HG03354 (cell line): ENCODE results near the gene MINDY1.

Source experiments
- ATAC-seq: cut with Tn5 transposase; IDR thresholded peaks from one replicate; pipeline ENCODE4 v1.9.1; 2021; ENCODE audit warnings: mild to moderate bottlenecking; ENCODE audit not compliant: unreplicated experiment, poor library complexity, severe bottlenecking

The MINDY1 gene

DNA sequence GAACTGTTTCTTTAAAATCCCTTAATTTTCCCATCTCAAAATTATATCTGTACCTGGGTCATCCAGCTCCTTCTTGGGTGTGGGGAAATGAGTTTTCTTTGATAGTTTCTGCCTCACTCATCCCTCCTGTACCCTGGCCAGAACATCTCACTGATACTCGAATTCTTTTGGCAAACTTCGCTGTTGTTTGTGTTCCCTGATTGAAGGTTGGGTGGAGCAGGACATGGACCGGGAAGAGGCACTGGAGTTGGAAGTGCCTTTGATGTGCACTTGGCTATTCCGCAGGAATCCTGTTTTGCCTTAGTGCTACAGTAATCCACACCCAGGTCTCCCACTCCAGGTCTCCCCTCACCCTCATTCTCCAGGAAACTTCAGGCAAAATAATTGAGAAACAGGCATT lies 11.2 kb downstream of the MINDY1 start:
- no peak for ATAC-seq

DNA sequence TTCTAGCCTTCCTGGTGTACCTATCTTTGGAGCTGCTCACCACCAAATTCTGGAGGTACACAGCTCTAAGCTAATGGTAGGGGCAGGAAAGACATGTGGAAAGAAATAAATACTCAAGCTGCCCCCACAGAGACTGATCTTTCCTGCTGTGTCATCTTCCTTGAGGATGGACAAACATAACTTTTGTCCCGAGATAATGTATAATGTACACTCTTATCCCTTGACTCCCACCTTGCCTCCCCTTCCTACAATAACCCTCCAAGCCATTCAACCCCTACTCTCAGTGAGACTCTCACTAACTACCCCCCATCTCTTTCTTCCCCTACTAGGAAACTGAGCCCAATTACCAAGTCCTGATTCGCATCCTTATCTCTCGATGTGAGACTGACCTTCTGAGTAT lies 12.5 kb downstream of the MINDY1 start:
- no peak for ATAC-seq

DNA sequence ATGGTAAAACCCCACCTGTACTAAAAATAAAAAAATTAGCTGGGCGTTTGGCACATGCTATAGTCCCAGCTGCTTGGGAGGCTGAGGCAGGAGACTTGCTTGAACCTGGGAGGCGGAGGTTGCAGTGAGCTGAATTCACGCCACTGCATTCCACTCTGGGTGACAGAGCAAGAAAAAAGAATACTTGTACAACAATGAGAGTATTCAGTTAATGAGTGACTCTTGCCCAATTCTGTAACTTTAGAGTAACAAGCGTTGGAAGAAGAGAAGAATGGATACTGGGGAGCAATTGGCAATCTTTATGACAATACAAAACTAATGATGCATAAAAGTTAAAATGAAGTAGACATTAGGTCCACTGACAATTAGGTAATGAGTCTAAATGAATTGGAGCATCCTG lies 14.1 kb downstream of the MINDY1 start:
- ATAC-seq: no peak

DNA sequence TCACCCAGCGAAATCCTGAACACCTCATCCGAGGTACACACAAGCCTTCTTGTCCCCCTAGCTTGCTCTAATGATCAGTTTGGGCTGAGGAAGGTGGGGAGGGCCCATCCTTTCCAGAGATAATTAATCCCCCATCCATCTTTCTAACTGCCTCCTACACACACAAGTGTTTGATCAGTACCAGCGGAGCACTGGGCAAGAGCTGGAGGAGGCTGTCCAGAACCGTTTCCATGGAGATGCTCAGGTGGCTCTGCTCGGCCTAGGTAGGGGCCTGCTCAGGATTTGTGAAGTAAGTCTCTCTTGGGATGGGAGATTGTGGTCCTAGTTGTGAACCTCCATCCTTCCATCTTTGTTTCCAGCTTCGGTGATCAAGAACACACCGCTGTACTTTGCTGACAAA lies 18.8 kb downstream of the MINDY1 start:
- no peak for ATAC-seq

DNA sequence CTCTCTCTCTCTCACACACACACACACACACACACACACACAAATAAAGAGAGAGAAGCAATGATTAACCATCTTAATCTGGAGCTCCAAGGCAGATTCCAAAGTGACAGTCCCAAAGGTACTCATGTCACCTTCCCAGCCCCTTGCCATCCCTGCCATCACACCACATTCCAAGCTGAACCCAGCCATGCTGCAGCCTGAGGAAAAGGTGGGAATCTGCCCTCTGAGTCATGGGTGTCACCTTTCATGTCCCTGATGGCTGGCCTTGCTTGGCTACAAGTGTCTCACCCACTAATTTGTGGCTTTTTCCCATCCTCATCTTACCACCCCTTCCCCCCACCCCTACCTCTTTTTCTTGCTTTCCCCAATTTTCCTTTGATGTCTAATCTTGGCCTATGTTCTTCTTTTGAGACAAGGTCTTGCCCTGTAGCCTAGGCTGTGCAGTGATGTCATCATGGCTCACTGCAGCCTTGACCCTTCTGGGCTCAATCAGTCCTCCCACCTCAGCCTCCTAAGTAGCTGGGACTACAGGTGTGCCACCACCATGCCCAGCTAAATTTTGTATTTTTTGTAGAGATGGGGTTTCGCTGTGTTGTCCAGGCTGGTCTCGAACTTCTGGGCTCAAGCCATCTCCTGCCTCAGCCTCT lies 21.4 kb downstream of the MINDY1 start:
- ATAC-seq: no peak

DNA sequence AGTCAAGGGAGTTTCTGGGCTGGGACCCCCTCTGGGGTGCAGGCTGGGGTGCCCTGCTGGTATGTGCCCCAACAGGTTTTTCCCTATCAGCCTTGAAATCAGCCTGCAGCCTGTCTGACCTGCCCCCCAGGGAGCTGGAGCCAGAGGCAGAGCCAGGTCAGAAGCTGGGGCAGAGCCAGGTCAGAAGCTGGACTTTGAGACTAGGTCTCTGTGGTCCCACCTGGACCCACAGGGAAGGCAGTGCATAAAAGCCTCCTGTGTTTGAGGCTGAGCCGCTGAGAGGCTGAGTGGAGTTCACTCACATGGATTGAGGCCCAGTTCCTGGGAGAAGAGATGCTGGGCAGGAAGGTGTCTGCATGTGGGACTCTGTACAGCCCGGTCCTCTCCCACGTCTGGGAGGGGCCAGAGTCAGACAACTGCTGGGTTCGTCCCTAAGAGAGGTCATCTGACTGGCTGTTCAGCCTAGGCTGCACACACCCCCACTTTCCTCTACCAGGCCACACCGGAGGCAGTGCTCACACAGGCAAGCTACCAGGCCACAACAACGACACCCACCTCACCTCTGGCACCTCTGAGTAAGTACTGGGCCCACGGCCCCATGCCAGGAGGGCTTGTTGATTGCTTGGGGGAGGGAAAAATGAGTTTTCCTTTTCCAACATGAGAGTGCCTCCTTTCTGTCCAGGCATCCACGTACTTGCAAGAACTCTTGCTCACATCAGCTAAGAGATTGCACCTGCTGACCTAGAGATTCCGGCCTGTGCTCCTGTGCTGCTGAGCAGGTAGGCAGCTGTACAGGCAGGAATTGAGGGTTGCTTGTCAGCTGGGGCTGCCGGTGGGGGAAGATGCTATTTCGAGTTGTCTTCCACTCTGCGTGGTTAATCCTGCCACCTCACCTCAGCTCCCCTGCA lies 24.6 kb downstream of the MINDY1 start, which contains the start of gene ANXA9:
ANXA9 (plus strand) TSS at position 488 of the 908 bp plus-strand sequence. CDS start 814 bp downstream, outside the sequence.
- no peak for ATAC-seq

- no peak for ATAC-seq
These were observed 25.4 kb downstream of the MINDY1 start for GRCh38 chr1:150981177-150981804.

DNA sequence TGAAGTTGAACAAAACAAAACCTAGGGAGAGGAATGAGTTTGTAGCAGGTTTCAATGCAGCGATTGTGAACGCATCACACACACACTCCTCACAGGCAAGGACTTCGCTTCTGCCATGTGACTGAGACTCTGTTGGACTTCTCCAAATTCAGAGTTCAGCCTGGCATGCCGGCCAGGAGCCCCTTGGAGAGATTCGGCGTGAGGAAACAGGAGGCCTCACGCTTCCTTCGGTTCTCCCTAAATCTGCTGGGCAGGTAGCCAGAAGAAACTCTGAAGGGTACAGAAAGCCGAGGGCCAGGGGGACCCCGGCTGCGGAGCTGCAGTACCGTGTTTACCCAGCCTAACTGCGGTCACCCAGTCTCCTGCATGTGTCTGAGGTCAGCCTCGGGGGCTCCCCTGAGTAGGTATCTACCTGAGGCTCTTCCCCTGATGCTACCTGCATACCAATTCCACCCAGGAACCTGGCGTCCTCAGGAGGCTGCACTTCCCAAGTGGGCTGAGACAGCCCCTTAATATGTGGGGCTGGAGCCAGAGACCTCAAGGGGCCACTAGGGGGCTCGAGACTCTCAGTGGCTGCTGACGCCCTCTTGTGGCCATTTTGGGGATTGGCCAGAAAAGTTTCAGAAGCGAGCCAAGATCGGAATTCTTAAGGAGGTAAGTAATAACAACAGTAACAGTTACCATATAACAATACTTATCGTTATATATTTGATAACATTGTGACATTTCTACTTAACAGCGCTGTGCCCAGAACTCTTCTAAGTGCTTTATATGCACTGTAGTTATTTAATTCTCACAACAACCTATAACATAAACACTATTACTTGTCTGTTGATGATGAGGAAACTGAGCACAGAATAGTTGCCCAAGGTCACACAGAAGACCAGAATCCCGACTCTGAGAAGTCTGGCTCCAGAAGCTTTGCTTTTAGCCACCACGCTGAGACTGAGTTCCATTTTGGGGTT lies 27.3 kb downstream of the MINDY1 start:
- ATAC-seq: peak; percentile 57

GRCh38 chr1:150976879-150977694 lies 29.6 kb downstream of the MINDY1 start:
- no peak for ATAC-seq

GRCh38 chr1:150976401-150976821 lies 30.3 kb downstream of the MINDY1 start:
- ATAC-seq: no peak

- ATAC-seq: peak; percentile 53
These were observed 31.9 kb downstream of the MINDY1 start, which contains the start of gene CERS2 for GRCh38 chr1:150974580-150975478. Gene CERS2, minus strand, starts transcription at chr1:150974835. Its CDS starts 5,745 bp downstream, at chr1:150969090.

- ATAC-seq: peak; percentile 43
These were observed 32.7 kb downstream of the MINDY1 start for GRCh38 chr1:150973836-150974579.

- no peak for ATAC-seq
These were observed 33.4 kb downstream of the MINDY1 start for GRCh38 chr1:150973258-150973835.

DNA sequence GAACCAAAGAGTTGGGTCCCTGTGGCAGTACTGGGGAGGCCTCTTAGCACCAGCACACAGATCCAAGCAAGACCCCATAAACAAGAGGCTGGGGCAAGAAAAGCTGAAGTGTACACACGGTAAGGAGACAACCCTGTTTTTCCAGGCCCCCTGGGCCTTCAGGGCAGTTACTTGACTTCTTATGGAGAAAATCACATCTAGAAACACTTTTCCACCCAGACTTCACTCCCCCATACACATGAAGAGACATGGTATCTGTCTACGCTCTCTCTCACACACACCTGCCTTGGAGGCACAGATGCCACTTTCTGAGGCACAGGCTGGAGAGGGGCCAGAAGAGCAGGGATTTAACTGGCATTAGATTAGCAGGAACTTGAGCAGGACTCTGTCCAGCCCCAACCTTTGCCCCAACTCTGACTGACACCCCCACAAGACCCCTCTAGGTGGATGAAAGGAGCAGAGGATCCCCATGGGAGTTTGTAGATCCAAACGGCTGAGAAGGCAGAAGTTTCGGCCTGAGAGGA lies 34.2 kb downstream of the MINDY1 start:
- no peak for ATAC-seq

DNA sequence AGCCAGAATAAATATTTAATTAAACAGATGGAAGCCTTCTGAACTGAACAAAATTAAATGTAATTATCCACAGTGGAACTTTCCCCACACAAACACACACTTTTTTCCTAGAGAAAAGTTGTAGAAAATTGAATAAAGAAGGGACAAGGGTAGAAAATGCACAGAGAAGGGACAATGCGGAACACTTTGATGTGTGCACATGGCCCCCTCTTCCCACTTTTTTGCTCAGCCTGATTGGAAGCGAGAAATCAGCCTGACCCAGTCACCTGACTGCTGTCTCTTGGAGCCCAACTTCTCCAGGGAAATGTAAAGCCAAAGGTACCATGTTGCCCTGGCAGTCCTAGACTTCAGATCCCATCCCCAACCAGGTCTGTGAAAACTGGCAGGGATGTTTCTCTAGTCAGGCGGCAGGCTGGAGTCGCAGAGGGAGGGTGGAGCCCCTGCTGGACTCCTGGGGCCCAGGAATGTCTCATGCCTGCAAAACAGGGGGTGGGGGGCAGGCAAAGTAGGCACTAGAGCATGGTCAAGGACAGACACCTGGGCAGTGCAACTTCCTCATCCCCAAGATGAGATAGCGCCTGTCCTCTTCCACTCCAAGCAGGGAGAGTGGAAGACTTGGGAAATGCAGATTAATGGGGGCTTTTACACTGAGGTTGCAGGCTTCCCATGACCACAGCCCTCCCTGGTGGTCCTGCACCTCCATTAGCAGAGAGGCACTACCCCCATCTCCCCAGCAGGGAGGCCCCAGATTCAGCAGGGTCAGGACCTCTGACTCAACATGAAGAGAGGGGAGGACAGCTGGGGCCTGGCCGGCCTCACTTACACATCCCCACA lies 34.9 kb downstream of the MINDY1 start:
- no peak for ATAC-seq
